Measurements from ENCODE around the gene BCAN. TPM values are rescaled to one million over a fixed set of nuclear protein-coding genes. Genes with fewer than 3 reads are reported as not detected.
A peak's percentile ranks its signal among the peaks of the same experiment; 100 is the strongest.

BCAN gene
- total RNA-seq, 1 experiment from 2014 or later: 1.2 TPM

GRCh38 chr1:156640842-156641706, 843 bp upstream of the BCAN start:
- no peak overlapping the region for H4K5ac ChIP-seq (ENCODE audit: insufficient read length, low read depth, low read length)
- no peak overlapping the region for H2AK5ac ChIP-seq (ENCODE audit: insufficient read length, low read length)
- H3K18ac ChIP-seq (ENCODE audit: insufficient read length, low read depth, low read length): no peak overlapping the region
- Mint-ChIP-seq H3K4me3 (peak overlapping the region; percentile 51 to 82), H3K9me3 (no peaks in the 10 kb centered on the region; a peak in 1 of 5 replicates), H3K27me3 (ENCODE audit: low read depth) (peaks cover 93% of the 10 kb centered on the region), H3K27ac (no peak overlapping the region), H3K4me1 (peaks cover 22 to 34% of the 10 kb centered on the region in 2 experiments), H3K36me3 (ENCODE audit: insufficient read depth in 1 of 3, low read depth in 3 of 3) (no peaks in the 10 kb centered on the region)
- no peak for DNase-seq
- no peak overlapping the region for H2BK5ac ChIP-seq (ENCODE audit: insufficient read length, low read length)
- TF ChIP-seq CTCF (conservative IDR thresholded peaks at IDR 0.05): no peak
- no peaks in the 10 kb centered on the region for H3K79me1 ChIP-seq (ENCODE audit: insufficient read depth, low read depth, low read length, poor library complexity, severe bottlenecking)
- H2AFZ ChIP-seq (ENCODE audit: low read length): no peak overlapping the region
- H3K4ac ChIP-seq (ENCODE audit: low read depth, low read length): no peak overlapping the region
- H3K23me2 ChIP-seq (ENCODE audit: insufficient read length, low read depth, low read length, poor library complexity, severe bottlenecking): peaks cover 11% of the 10 kb centered on the region
- H2BK120ac ChIP-seq (ENCODE audit: low read depth, low read length, poor library complexity, severe bottlenecking): no peak overlapping the region
- no peak overlapping the region for H4K8ac ChIP-seq (replicated peaks; ENCODE audit: insufficient read length, low read depth, low read length)
- no peak overlapping the region for H2BK15ac ChIP-seq (ENCODE audit: low read depth, low read length)
- no peaks in the 10 kb centered on the region for H4K20me1 ChIP-seq (ENCODE audit: control insufficient read depth, insufficient read depth, insufficient read length)
- H3K4me2 ChIP-seq (ENCODE audit: insufficient read depth, insufficient read length, low read length): peak overlapping the region; percentile 92
- WGBS (ENCODE audit: extremely low coverage, insufficient read length, low lambda C conversion rate): no CpG with 5 or more reads among the region's 6 CpGs
- H3K9ac ChIP-seq (ENCODE audit: extremely low read depth, insufficient read length, low read length): no peak overlapping the region
- peaks cover 10% of the 10 kb centered on the region; the same call in 1 of the 2 replicates for H3K27me3 ChIP-seq (ENCODE audit: insufficient read depth, low read length)
- no peak overlapping the region for H3K56ac ChIP-seq (ENCODE audit: insufficient read length, low read depth, low read length)
- H2BK20ac ChIP-seq (ENCODE audit: low read depth, low read length, poor library complexity, severe bottlenecking): no peak overlapping the region
- H3K23ac ChIP-seq (ENCODE audit: insufficient read length, low read depth, low read length): no peak overlapping the region
- H3K79me2 ChIP-seq (ENCODE audit: insufficient read depth, low read length): no peaks in the 10 kb centered on the region
- no peak overlapping the region for H3T11ph ChIP-seq (ENCODE audit: low read length)
- H3K9me3 ChIP-seq (ENCODE audit: control insufficient read depth, low read depth, low read length): no peaks in the 10 kb centered on the region
- H3K14ac ChIP-seq (ENCODE audit: insufficient read depth, low read length): no peak overlapping the region
- H4K91ac ChIP-seq (ENCODE audit: insufficient read length, low read depth, low read length): no peak overlapping the region
- no peak overlapping the region for H3K27ac ChIP-seq (ENCODE audit: insufficient read length, low read depth, low read length)
- no peak overlapping the region for H2BK12ac ChIP-seq (ENCODE audit: insufficient read length, low read depth, low read length)
- H3K4me1 ChIP-seq (ENCODE audit: insufficient read depth, low read length): peaks cover 4% of the 10 kb centered on the region; the same call in 1 of the 2 replicates
